ENCODE measurements around the gene MAP2K7. TPM values are rescaled to one million over a fixed set of nuclear protein-coding genes. Genes with fewer than 3 reads are reported as not detected.
A peak's percentile ranks its signal among the peaks of the same experiment; 100 is the strongest.

MAP2K7 gene
- total RNA-seq, 1 donor: 10.2 TPM

GRCh38 chr19:7933411-7933810 is 29.7 kb downstream of the MAP2K7 start:
- DNase-seq (ENCODE audit: low read depth): no peak
- TF ChIP-seq, protein P1, sequence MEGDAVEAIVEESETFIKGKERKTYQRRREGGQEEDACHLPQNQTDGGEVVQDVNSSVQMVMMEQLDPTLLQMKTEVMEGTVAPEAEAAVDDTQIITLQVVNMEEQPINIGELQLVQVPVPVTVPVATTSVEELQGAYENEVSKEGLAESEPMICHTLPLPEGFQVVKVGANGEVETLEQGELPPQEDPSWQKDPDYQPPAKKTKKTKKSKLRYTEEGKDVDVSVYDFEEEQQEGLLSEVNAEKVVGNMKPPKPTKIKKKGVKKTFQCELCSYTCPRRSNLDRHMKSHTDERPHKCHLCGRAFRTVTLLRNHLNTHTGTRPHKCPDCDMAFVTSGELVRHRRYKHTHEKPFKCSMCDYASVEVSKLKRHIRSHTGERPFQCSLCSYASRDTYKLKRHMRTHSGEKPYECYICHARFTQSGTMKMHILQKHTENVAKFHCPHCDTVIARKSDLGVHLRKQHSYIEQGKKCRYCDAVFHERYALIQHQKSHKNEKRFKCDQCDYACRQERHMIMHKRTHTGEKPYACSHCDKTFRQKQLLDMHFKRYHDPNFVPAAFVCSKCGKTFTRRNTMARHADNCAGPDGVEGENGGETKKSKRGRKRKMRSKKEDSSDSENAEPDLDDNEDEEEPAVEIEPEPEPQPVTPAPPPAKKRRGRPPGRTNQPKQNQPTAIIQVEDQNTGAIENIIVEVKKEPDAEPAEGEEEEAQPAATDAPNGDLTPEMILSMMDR (IDR thresholded peaks at IDR 0.05; ENCODE audit: insufficient read depth, low read length): peak; percentile 33
- no peak overlapping the region for H3K4me3 ChIP-seq (ENCODE audit: low read depth, low read length)

DNA sequence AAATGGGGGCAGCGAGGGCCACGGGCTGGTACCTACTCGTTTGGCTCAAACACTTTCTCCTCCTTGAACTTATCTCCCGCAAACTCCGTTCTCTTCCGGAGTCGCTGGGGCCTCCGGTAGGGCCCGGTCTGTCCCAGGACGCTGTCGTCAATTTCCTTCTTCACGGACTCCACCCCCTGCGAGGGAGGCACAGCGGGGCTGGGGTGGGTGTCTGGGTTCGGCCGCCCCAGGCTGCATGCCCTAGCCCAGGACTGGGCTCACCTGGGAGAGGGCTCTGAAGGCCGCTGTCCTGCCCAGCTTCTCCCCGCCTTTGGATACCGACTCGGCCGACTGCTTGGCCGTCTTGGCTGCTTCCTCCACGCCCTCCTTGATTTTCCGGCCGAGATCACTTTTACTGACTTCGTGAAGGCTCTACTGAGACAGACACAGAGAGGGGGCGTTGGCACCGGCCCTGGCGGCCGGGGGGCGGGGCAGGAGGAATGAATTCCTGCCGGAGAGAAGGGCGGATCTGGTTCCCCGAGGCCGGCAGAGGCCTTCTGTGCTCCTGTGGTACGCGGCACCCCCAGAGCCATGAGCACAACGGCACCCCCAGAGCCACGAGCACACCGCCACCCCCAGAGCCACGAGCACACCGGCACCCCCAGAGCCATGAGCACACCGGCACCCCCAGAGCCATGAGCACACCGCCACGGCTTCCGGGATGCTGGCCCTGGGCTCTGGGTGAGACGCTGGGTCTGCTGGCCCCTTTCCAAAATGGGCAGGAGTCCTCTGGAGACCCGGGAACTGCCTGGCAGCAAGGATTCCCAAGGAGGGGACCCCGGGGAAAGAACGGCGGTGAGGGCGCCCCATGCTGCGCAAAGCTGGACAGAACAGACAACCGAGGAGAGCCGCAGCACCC is 30.4 kb downstream of the MAP2K7 start:
- H3K4me3 ChIP-seq (ENCODE audit: low read depth, low read length): no peak overlapping the region
- no peak for DNase-seq (ENCODE audit: low read depth)
- TF ChIP-seq, protein P1 (IDR thresholded peaks at IDR 0.05; ENCODE audit: insufficient read depth, low read length): no peak

DNA sequence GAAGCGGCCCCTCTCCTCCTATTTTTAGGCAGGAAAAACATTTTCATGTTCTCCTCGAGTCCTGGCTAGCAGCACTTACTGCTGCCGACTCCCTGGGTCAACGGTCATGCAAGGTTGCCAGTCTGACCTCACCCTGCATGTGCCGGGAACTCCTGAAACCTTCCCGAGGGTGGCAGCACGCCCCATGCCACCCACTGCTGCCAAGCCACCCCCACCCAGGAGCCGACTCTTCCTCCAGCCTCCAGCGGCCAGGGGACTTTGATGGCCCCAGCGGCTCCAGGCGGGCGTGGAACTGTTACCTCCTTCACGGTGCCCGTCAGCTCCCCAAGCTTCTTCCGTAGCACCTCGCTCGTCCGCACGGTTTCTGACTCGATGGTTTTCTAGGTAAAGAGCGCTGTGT is 31.1 kb downstream of the MAP2K7 start:
- H3K4me3 ChIP-seq (ENCODE audit: low read depth, low read length): no peak overlapping the region
- no peak for DNase-seq (ENCODE audit: low read depth)
- TF ChIP-seq, protein P1 (IDR thresholded peaks at IDR 0.05; ENCODE audit: insufficient read depth, low read length): no peak

DNA sequence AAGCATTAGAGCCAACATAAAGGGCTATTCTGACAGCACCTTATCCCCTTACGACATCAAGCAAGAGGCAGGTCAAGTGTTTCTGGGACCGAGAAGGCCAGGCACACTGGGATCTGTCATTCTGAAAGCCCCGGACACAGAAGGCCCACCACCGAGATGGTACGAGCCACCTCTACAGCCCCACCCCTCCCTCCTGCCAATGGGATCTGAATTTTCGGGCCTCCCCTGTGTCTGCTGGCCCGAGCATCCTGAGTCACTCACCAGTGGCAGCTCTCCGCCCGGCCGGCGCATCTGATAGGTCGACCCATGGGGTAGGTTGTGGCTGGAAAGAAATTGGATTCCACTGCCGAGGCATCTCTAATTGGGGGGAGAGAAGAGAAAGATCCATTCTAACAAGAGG is 37.2 kb downstream of the MAP2K7 start:
- no peak overlapping the region for H3K4me3 ChIP-seq (ENCODE audit: low read depth, low read length)
- no peak for DNase-seq (ENCODE audit: low read depth)
- TF ChIP-seq, protein P1 (IDR thresholded peaks at IDR 0.05; ENCODE audit: insufficient read depth, low read length): no peak

DNA sequence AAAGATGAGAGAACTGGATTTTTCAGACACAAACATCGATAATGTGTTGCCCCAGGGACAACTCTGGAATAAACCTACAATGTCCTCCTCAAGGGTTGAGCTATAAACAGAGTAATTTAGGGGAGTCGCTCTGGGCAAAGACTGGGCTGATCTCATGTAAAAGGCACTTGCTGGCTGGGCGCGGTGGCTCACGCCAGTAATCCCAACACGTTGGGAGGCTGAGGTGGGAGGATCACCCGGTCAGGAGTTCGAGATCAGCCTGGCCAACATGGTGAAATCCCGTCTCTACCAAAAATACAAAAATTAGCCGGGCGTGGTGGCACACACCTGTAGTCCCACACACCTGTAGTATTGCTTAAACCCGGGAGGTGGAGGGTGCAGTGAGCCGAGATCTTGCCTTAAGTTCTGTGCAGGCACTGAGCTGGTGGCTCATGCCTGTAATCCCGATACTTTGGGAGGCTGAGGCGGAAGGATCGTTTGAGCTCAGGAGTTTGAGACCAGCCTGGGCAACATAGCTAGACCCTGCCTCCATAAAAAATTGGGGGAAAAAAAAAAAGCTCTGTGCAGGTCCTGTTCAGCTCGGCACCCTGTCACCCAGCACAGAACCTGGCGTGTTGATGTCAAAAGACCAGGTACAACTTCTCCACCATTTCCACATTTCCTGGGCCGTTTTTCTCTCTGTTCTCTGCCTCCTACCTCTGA is 38.4 kb downstream of the MAP2K7 start:
- peak overlapping the region; percentile 90 for H3K4me3 ChIP-seq (ENCODE audit: low read depth, low read length)
- TF ChIP-seq, protein P1 (IDR thresholded peaks at IDR 0.05; ENCODE audit: insufficient read depth, low read length): no peak
- no peak for DNase-seq (ENCODE audit: low read depth)

GRCh38 chr19:7942981-7943443 is 39.3 kb downstream of the MAP2K7 start:
- DNase-seq (ENCODE audit: low read depth): peak; percentile 13
- TF ChIP-seq, protein P1 (IDR thresholded peaks at IDR 0.05; ENCODE audit: insufficient read depth, low read length): no peak
- peak overlapping the region; percentile 90 for H3K4me3 ChIP-seq (ENCODE audit: low read depth, low read length)

Measured in fibroblast of the aortic adventitia (primary cell).